MM.1S (cell line): ENCODE measurements around the gene QPCT.

Experiments used
- CTCF ChIP-seq: fragments of 300-600 bp; sonication (generic); IDR thresholded peaks from 2 replicates; pipeline ENCODE4 v1.5.1; 2016; ENCODE audit warnings: antibody characterized with exemption, low read length, mixed read lengths
- EZH2phosphoT487 ChIP-seq: fragments of 300-600 bp; sonication (generic); IDR thresholded peaks from 2 replicates; pipeline ENCODE4 v1.6.1; 2018; ENCODE audit warnings: antibody characterized with exemption, low read length

GRCh38 chr2:37421686-37422085 is 77.3 kb downstream of the QPCT start:
- no peak for TF ChIP-seq EZH2phosphoT487
- no peak for TF ChIP-seq CTCF
